ENCODE measurements around the gene MESP1.

GRCh38 chr15:89767411-89767915 lies 16.4 kb upstream of the MESP1 start:
- TF ChIP-seq GATA2 (IDR thresholded peaks at IDR 0.05; ENCODE audit: low read depth, low read length) (no peak), GATA3 (IDR thresholded peaks at IDR 0.05; ENCODE audit: low read depth, low read length) (no peak)
